Upper lobe of left lung (tissue), 4 donors: ENCODE results near the gene CLEC17A.

Experiments
- CTCF ChIP-seq, 6 experiments: fragments of 450-650 bp in 4 of 6; fragments of 200-600 bp in 2 of 6; sonication (generic) in 2 of 6; IDR thresholded peaks; one replicate each; pipeline ENCODE4 v1.5.1; 2016 to 2019; ENCODE audit warnings: antibody characterized with exemption in 6 of 6
- POLR2A ChIP-seq, 4 donors: fragments of 450-650 bp; IDR thresholded peaks; one replicate each; pipeline ENCODE4 v1.5.1; 2016 to 2017; ENCODE audit warnings: antibody characterized with exemption in 4 of 4, mild to moderate bottlenecking in 2 of 4
- POLR2AphosphoS5 ChIP-seq, 2 donors: sonication (generic); formaldehyde crosslinking; IDR thresholded peaks; one replicate each; pipeline ENCODE4 v1.5.1; 2017; ENCODE audit warnings: antibody characterized with exemption in 2 of 2

GRCh38 chr19:14560776-14561108, 22.1 kb upstream of the CLEC17A start:
- TF ChIP-seq CTCF (IDR thresholded peaks at IDR 0.05): no peak
- no peak for TF ChIP-seq POLR2A (IDR thresholded peaks at IDR 0.05)
- TF ChIP-seq POLR2AphosphoS5 (IDR thresholded peaks at IDR 0.05): no peak
